HepG2 (cell line): ENCODE measurements around the gene C10orf90. TPM values are rescaled to one million over a fixed set of nuclear protein-coding genes. Genes with fewer than 3 reads are reported as not detected.

Source experiments
- ATAC-seq: fragments of 200-7000 bp; cut with Tn5 transposase; 3 replicates; pipeline ENCODE4 v1.9.1; 2020; ENCODE audit warnings: mild to moderate bottlenecking, moderate library complexity
- BruUV-seq: library from RNA; stranded (reverse); fragments of 400-500 nt; replicated peaks from 2 replicates; lab custom pipeline; 2021; lab: Mats Ljungman, UMichigan
- CTCF ChIA-PET: fragments of 300-600 bp; formaldehyde crosslinking; extraction: SDS; loops from one replicate; lab custom pipeline; 2021; ENCODE audit warnings: low total read pairs, inconsistent platforms, low intra/inter-chr PET ratio; lab: Yijun Ruan, JAX
- POLR2A ChIA-PET: fragments of 350-600 bp; sonication (Branson Sonifier 250); formaldehyde crosslinking; loops from one replicate; lab custom pipeline; 2020; ENCODE audit warnings: antibody characterized with exemption, inconsistent platforms; lab: Yijun Ruan, JAX
- DNase-seq: peaks from one replicate; pipeline ENCODE4 v3.0.0-alpha.2; 2015; ENCODE audit warnings: low spot score
- FAIRE-seq: peaks from 3 replicates; lab custom pipeline; 2011; peaks lifted over from hg19 to GRCh38; lab: Jason Lieb, UNC
- H2AFZ ChIP-seq: one replicate; pipeline ENCODE4 v1.6.1; 2011; ENCODE audit warnings: low read length, inconsistent platforms
- H3K27ac ChIP-seq: fragments of 300-600 bp; 3 replicates; pipeline ENCODE4 v1.8.0; 2011; ENCODE audit warnings: mixed run types, mild to moderate bottlenecking, mixed read lengths, low read length, inconsistent platforms; ENCODE audit not compliant: insufficient read depth; ENCODE audit errors: extremely low read length
- H3K27me3 ChIP-seq, 2 experiments: fragments of 200-600 bp in 1 of 2; 2 replicates in 1 of 2; 3 replicates in 1 of 2; pipeline versions ENCODE4 v1.6.0 to v1.8.0; 2011; ENCODE audit warnings: low read length in 2 of 2, mild to moderate bottlenecking in 2 of 2, moderate library complexity in 2 of 2, inconsistent platforms in 1 of 2; ENCODE audit not compliant: insufficient read depth in 2 of 2, control insufficient read depth in 1 of 2
- H3K36me3 ChIP-seq, 2 experiments: fragments of 200-600 bp in 1 of 2; replicated peaks in 1 of 2; 2 replicates in 1 of 2; 3 replicates in 1 of 2; pipeline versions ENCODE4 v1.5.1 to v1.8.0; 2011; ENCODE audit warnings: low read length in 2 of 2, inconsistent platforms in 1 of 2; ENCODE audit not compliant: insufficient read depth in 2 of 2, control insufficient read depth in 1 of 2
- H3K4me1 ChIP-seq: 2 replicates; pipeline ENCODE4 v1.5.1; 2012; ENCODE audit warnings: low read length, inconsistent platforms; ENCODE audit not compliant: insufficient read depth
- H3K4me2 ChIP-seq: 2 replicates; pipeline ENCODE4 v1.6.0; 2011; ENCODE audit warnings: low read depth, low read length, inconsistent platforms
- H3K4me3 ChIP-seq, 3 experiments: fragments of 200-600 bp in 1 of 3; sonication (generic), shearing (Covaris generic) in 1 of 3; replicated peaks in 1 of 3; 2 replicates each; pipeline ENCODE4 v1.5.1; 2011 to 2016; ENCODE audit warnings: low read length in 3 of 3, inconsistent platforms in 2 of 3, low read depth in 2 of 3, mild to moderate bottlenecking in 2 of 3, control low read depth in 1 of 3, mixed read lengths in 1 of 3; ENCODE audit not compliant: insufficient read depth in 1 of 3
- H3K79me2 ChIP-seq: one replicate; pipeline ENCODE4 v1.6.1; 2011; ENCODE audit warnings: low read length, inconsistent platforms; ENCODE audit not compliant: insufficient read depth
- H3K9ac ChIP-seq: 2 replicates; pipeline ENCODE4 v1.6.0; 2011; ENCODE audit warnings: mild to moderate bottlenecking, low read depth, low read length, inconsistent platforms; ENCODE audit not compliant: insufficient read depth
- H3K9me3 ChIP-seq: 2 replicates; pipeline ENCODE4 v1.5.1; 2012; ENCODE audit warnings: mild to moderate bottlenecking, low read length
- H4K20me1 ChIP-seq: 2 replicates; pipeline ENCODE4 v1.6.0; 2011; ENCODE audit warnings: inconsistent platforms, mild to moderate bottlenecking, low read length, moderate library complexity; ENCODE audit not compliant: insufficient read depth
- FOXJ3 ChIP-seq: sonication (generic); formaldehyde crosslinking; IDR thresholded peaks from 2 replicates; pipeline ENCODE4 v1.4.0; 2020; ENCODE audit warnings: missing genetic modification reagents, mild to moderate bottlenecking, borderline replicate concordance
- ZHX2 ChIP-seq, 2 experiments: sonication (generic) in 1 of 2; formaldehyde crosslinking in 1 of 2; IDR thresholded peaks; 2 replicates each; pipeline versions ENCODE4 v1.6.1 to v1.9.0; 2014 to 2022; ENCODE audit warnings: antibody characterized with exemption in 1 of 2, borderline replicate concordance in 1 of 2, inconsistent platforms in 1 of 2, low read depth in 1 of 2, missing genetic modification reagents in 1 of 2
- ZNF7 ChIP-seq: IDR thresholded peaks from 2 replicates; pipeline ENCODE4 v1.6.1; 2016; ENCODE audit warnings: missing biosample characterization, missing genetic modification reagents
- ZNF790 ChIP-seq: sonication (generic); formaldehyde crosslinking; IDR thresholded peaks from 2 replicates; pipeline ENCODE4 v1.8.0; 2022; ENCODE audit warnings: missing genetic modification reagents, mild to moderate bottlenecking, borderline replicate concordance
- WGBS: methylation state at CpG from one replicate; pipeline ENCODE4 v1.1.6; 2017; ENCODE audit warnings: low lambda C conversion rate; 5-methylcytosine and 5-hydroxymethylcytosine counted together
- in situ Hi-C: cut with HindIII; loops from 2 replicates; pipeline ENCODE4 v1.10.0; 2017; ENCODE audit warnings: low pct_unique_long_range_greater_than_20kb; ENCODE audit not compliant: extremely low pct_ligation_motif_present
- intact Hi-C: fragments of 100-400 bp; cut with micrococcal nuclease; formaldehyde crosslinking; loops from one replicate; pipeline ENCODE4 v1.10.0; 2022; ENCODE audit not compliant: unreplicated experiment
- polyA plus RNA-seq, 8 experiments: library from polyadenylated mRNA; depleted of rRNA in 3 of 8; stranded (reverse) in 7 of 8; unstranded in 1 of 8; fragments of >200 nt; fragmentation: Illumina TruSeq in 4 of 8; extraction: Trizol in 4 of 8; gene quantifications; 2 replicates each; pipeline versions ENCODE4 v1.2.1 to v1.2.3, GENCODE V29; 2011 to 2016; ENCODE audit warnings: low read depth in 4 of 8, missing spikeins in 1 of 8, mixed read lengths in 1 of 8; ENCODE audit not compliant: insufficient read depth in 1 of 8
- total RNA-seq, 5 experiments: library from RNA; depleted of rRNA; stranded (reverse); fragments of >200 nt; fragmentation: Illumina TruSeq; extraction: Trizol; gene quantifications; 2 replicates each; pipeline ENCODE4 v1.2.3, GENCODE V29; 2016; ENCODE audit warnings: low read depth in 1 of 5

C10orf90 gene
- total and polyA plus RNA-seq, 2 of the 13 experiments (the other 11 are each of a cell fraction or from before 2014, with no cell fraction given): not detected

- BruUV-seq: no TSS peak
- H3K27me3 ChIP-seq: peaks cover 0 to 3% of the 10 kb centered on the region in 2 experiments; a peak in 2 of 5 replicates
- H2AFZ ChIP-seq: no peak overlapping the region
- H3K4me3 ChIP-seq: no peak overlapping the region
- no peaks in the 10 kb centered on the region for H3K4me1 ChIP-seq
- TF ChIP-seq ZNF790 (CRISPR knock-in tag): no peak
- no peak for TF ChIP-seq FOXJ3 (CRISPR knock-in tag)
- no peak for TF ChIP-seq ZNF7 (CRISPR knock-in tag)
- TF ChIP-seq ZHX2 (IDR thresholded peaks at IDR 0.05; ENCODE audit: low read depth): no peak
- TF ChIP-seq ZHX2 (CRISPR knock-in tag; IDR thresholded peaks at IDR 0.05; ENCODE audit: borderline replicate concordance): no peak
- ATAC-seq (no peak), FAIRE-seq (no peak), DNase-seq (no peak)
- under 1% methylated on average over 7 of the region's 7 CpGs for WGBS
- ChIA-PET CTCF (no interaction called here), POLR2A (no interaction called here)
- no peaks in the 10 kb centered on the region for H4K20me1 ChIP-seq
- in situ Hi-C loops (no loop called here), intact Hi-C loops (no loop called here)
- no peak overlapping the region for H3K27ac ChIP-seq
- H3K9ac ChIP-seq: no peak overlapping the region
- H3K36me3 ChIP-seq: no peaks in the 10 kb centered on the region
- no peaks in the 10 kb centered on the region for H3K9me3 ChIP-seq
- H3K4me2 ChIP-seq: no peak overlapping the region
- H3K79me2 ChIP-seq: no peaks in the 10 kb centered on the region
These were observed 48.6 kb downstream of the C10orf90 start for GRCh38 chr10:126621846-126622245.
